DOHH2 (cell line): ENCODE data around the gene TCEAL6.
A peak's percentile ranks its signal among the peaks of the same experiment; 100 is the strongest.
"Not testable (repeated sequence)": the region's sequence is repeated elsewhere in the genome, so short reads cannot be mapped to it uniquely, and the experiment has no call there.

ENCODE experiments used
- H3F3A ChIP-seq: fragments of 200-600 bp; sonication (generic), shearing (Covaris generic); 2 replicates; pipeline ENCODE4 v1.6.0; 2016; ENCODE audit warnings: antibody characterized with exemption, mild to moderate bottlenecking; ENCODE audit not compliant: control insufficient read depth, insufficient read depth
- H3K27ac ChIP-seq: fragments of 200-600 bp; sonication (generic); 2 replicates; pipeline ENCODE4 v1.5.1; 2014; ENCODE audit warnings: low read depth, mild to moderate bottlenecking, low read length, moderate library complexity
- H3K27me3 ChIP-seq: fragments of 200-600 bp; sonication (generic); 2 replicates; pipeline ENCODE4 v1.6.1; 2014; ENCODE audit warnings: mild to moderate bottlenecking, low read length, mixed read lengths; ENCODE audit not compliant: control insufficient read depth
- H3K36me3 ChIP-seq: fragments of 200-600 bp; sonication (generic); 2 replicates; pipeline ENCODE4 v1.6.1; 2014; ENCODE audit warnings: mild to moderate bottlenecking, low read length, moderate library complexity, mixed read lengths; ENCODE audit not compliant: control insufficient read depth
- H3K4me1 ChIP-seq: fragments of 200-600 bp; sonication (generic); 2 replicates; pipeline ENCODE4 v1.6.1; 2014; ENCODE audit warnings: mild to moderate bottlenecking, low read length, mixed read lengths; ENCODE audit not compliant: control insufficient read depth
- H3K4me2 ChIP-seq: fragments of 200-600 bp; sonication (generic); 2 replicates; pipeline ENCODE4 v1.6.0; 2014; ENCODE audit warnings: mild to moderate bottlenecking, low read length, moderate library complexity
- H3K4me3 ChIP-seq: fragments of 200-600 bp; sonication (generic); 2 replicates; pipeline ENCODE4 v1.5.1; 2014; ENCODE audit warnings: mild to moderate bottlenecking, low read length, mixed read lengths
- H3K79me2 ChIP-seq: fragments of 200-600 bp; sonication (generic); 2 replicates; pipeline ENCODE4 v1.6.1; 2014; ENCODE audit warnings: mild to moderate bottlenecking, low read length, mixed read lengths; ENCODE audit not compliant: control insufficient read depth
- H3K9me2 ChIP-seq: fragments of 200-600 bp; sonication (generic); replicated peaks from 2 replicates; pipeline ENCODE4 v1.6.1; 2014; ENCODE audit warnings: mild to moderate bottlenecking, low read length, mixed read lengths; ENCODE audit not compliant: control insufficient read depth
- H3K9me3 ChIP-seq: fragments of 200-600 bp; sonication (generic); 2 replicates; pipeline ENCODE4 v1.6.1; 2014; ENCODE audit warnings: antibody characterized with exemption, low read length, mixed read lengths; ENCODE audit not compliant: control insufficient read depth, insufficient read depth
- H4K20me1 ChIP-seq: fragments of 200-600 bp; sonication (generic); 2 replicates; pipeline ENCODE4 v1.6.0; 2014; ENCODE audit warnings: low read depth, mild to moderate bottlenecking, antibody characterized with exemption, low read length, moderate library complexity; ENCODE audit not compliant: control insufficient read depth, insufficient read depth
- CTCF ChIP-seq: fragments of 200-600 bp; sonication (generic); IDR thresholded peaks from one replicate; pipeline ENCODE4 v1.5.1; 2014; ENCODE audit warnings: antibody characterized with exemption, mild to moderate bottlenecking, low read depth, low read length; ENCODE audit not compliant: poor library complexity, severe bottlenecking
- EZH2phosphoT487 ChIP-seq: fragments of 200-600 bp; sonication (generic); IDR thresholded peaks from 2 replicates; pipeline ENCODE4 v1.6.1; 2017; ENCODE audit warnings: borderline replicate concordance, mild to moderate bottlenecking, antibody characterized with exemption, low read length, moderate library complexity, mixed read lengths

Gene TCEAL6

GRCh38 chrX:102154218-102154860, 12.1 kb upstream of the TCEAL6 start:
- H3K9me3 ChIP-seq: no peaks in the 10 kb centered on the region
- H3K36me3 ChIP-seq: no peaks in the 10 kb centered on the region
- no peaks in the 10 kb centered on the region for H4K20me1 ChIP-seq
- no peak overlapping the region for H3K4me2 ChIP-seq
- H3K79me2 ChIP-seq: no peaks in the 10 kb centered on the region
- no peaks in the 10 kb centered on the region for H3F3A ChIP-seq
- no peak overlapping the region for H3K27ac ChIP-seq
- TF ChIP-seq CTCF: peak; percentile 27
- TF ChIP-seq EZH2phosphoT487: no peak
- H3K4me1 ChIP-seq: no peaks in the 10 kb centered on the region
- no peak overlapping the region for H3K4me3 ChIP-seq
- no peaks in the 10 kb centered on the region for H3K27me3 ChIP-seq
- no peaks in the 10 kb centered on the region for H3K9me2 ChIP-seq

- not testable (repeated sequence) for H3K4me2 ChIP-seq, H3K27me3 ChIP-seq, H3F3A ChIP-seq, H3K36me3 ChIP-seq, H3K9me3 ChIP-seq, H3K4me1 ChIP-seq, H3K27ac ChIP-seq, H3K9me2 ChIP-seq, H4K20me1 ChIP-seq, H3K4me3 ChIP-seq, H3K79me2 ChIP-seq
These were observed 650 bp downstream of the TCEAL6 start for GRCh38 chrX:102141631-102142030.

GRCh38 chrX:102140876-102141275, 1.4 kb downstream of the TCEAL6 start:
- not testable (repeated sequence) for H4K20me1 ChIP-seq, H3K4me3 ChIP-seq, H3K4me2 ChIP-seq, H3K9me2 ChIP-seq, H3K4me1 ChIP-seq, H3K27ac ChIP-seq, H3K27me3 ChIP-seq, H3K36me3 ChIP-seq, H3K79me2 ChIP-seq, H3F3A ChIP-seq, H3K9me3 ChIP-seq

GRCh38 chrX:102138064-102138463, 4.2 kb downstream of the TCEAL6 start:
- H3K4me3 ChIP-seq: no peak overlapping the region
- no peaks in the 10 kb centered on the region for H3K36me3 ChIP-seq
- no peaks in the 10 kb centered on the region for H4K20me1 ChIP-seq
- no peak for TF ChIP-seq EZH2phosphoT487
- TF ChIP-seq CTCF: no peak
- no peaks in the 10 kb centered on the region for H3K9me3 ChIP-seq
- no peak overlapping the region for H3K27ac ChIP-seq
- H3K4me2 ChIP-seq: no peak overlapping the region
- no peaks in the 10 kb centered on the region for H3F3A ChIP-seq
- no peaks in the 10 kb centered on the region for H3K9me2 ChIP-seq
- H3K4me1 ChIP-seq: no peaks in the 10 kb centered on the region
- no peaks in the 10 kb centered on the region for H3K27me3 ChIP-seq
- no peaks in the 10 kb centered on the region for H3K79me2 ChIP-seq
